ENCODE data around the gene L2HGDH. TPM values are rescaled to one million over a fixed set of nuclear protein-coding genes. Genes with fewer than 3 reads are reported as not detected.

Gene L2HGDH
- 1 to 10 TPM; 3.4 to 4.9 TPM for total RNA-seq

GRCh38 chr14:50311972-50312733 is at the start of gene L2HGDH, which contains the start of gene DMAC2L:
Gene L2HGDH, minus strand, starts transcription at chr14:50312229. Its CDS starts 79 bp downstream, at chr14:50312150.
Gene DMAC2L, plus strand, starts transcription at chr14:50312324. Its CDS starts 9,164 bp downstream, at chr14:50321488.
- TF ChIP-seq CTCF (IDR thresholded peaks at IDR 0.05) (peak in 2 of 7 experiments; percentile 40 to 41), POLR2A (IDR thresholded peaks at IDR 0.05) (peak; percentile 70 to 85 (median 81))
- intact Hi-C loops (cut with DNase I) = loop anchor here (10.0 kb wide), 1 partner anchor 463 kb away; no protein-coding TSS in a partner anchor
- Histone ChIP-seq H3K9me3 (no peaks in the 10 kb centered on the region), H3K4me1 (peaks cover 16% of the 10 kb centered on the region), H3K36me3 (replicated peaks in 1 of 2; ENCODE audit: insufficient read depth in 1 of 2, low read depth in 2 of 2) (no peaks in the 10 kb centered on the region), H3K27ac (peak within 1 kb of the TSS; percentile 91 to 96 (median 95)), H3K4me3 (peak within 1 kb of the TSS; percentile 29 to 55), H3K27me3 (no peaks in the 10 kb centered on the region)
- 0 to 1% methylated on average over 22 to 78 of the region's 83 CpGs for WGBS, 2 donors
- DNase-seq (peak; percentile 92 to 95 (median 93)), ATAC-seq (peak; percentile 97)

GRCh38 chr14:50360851-50361250 is 48.8 kb upstream of the L2HGDH start:
- ATAC-seq (no peak), DNase-seq (no peak)
- intact Hi-C loops (cut with DNase I) = no loop called here
- Histone ChIP-seq H3K4me1 (peaks cover 25% of the 10 kb centered on the region), H3K27me3 (no peaks in the 10 kb centered on the region), H3K9me3 (no peaks in the 10 kb centered on the region), H3K36me3 (replicated peaks in 1 of 2; ENCODE audit: insufficient read depth in 1 of 2, low read depth in 2 of 2) (no peaks in the 10 kb centered on the region), H3K4me3 (no peak overlapping the region), H3K27ac (no peak overlapping the region)
- no peak for TF ChIP-seq POLR2A (IDR thresholded peaks at IDR 0.05)
- TF ChIP-seq CTCF (IDR thresholded peaks at IDR 0.05) = no peak
- 80 to 91% methylated on average over 2 of the region's 2 CpGs for WGBS, 2 donors

GRCh38 chr14:50360093-50360492 is 48.1 kb upstream of the L2HGDH start:
- no peak overlapping the region for H3K4me3 ChIP-seq
- peaks cover 19% of the 10 kb centered on the region for H3K4me1 ChIP-seq
- no peak for ATAC-seq
- WGBS, 2 donors = 68 to 78% methylated on average over 3 of the region's 3 CpGs
- H3K27ac ChIP-seq = no peak overlapping the region
- H3K9me3 ChIP-seq = no peaks in the 10 kb centered on the region
- H3K36me3 ChIP-seq (replicated peaks in 1 of 2; ENCODE audit: insufficient read depth in 1 of 2, low read depth in 2 of 2) = no peaks in the 10 kb centered on the region
- DNase-seq = no peak
- TF ChIP-seq POLR2A (IDR thresholded peaks at IDR 0.05) (no peak), CTCF (IDR thresholded peaks at IDR 0.05) (no peak)
- intact Hi-C loops (cut with DNase I) = no loop called here
- no peaks in the 10 kb centered on the region for H3K27me3 ChIP-seq

- Histone ChIP-seq H3K4me1 (peaks cover 14% of the 10 kb centered on the region), H3K9me3 (no peaks in the 10 kb centered on the region), H3K36me3 (replicated peaks in 1 of 2; ENCODE audit: insufficient read depth in 1 of 2, low read depth in 2 of 2) (no peaks in the 10 kb centered on the region), H3K27ac (no peak overlapping the region), H3K27me3 (no peaks in the 10 kb centered on the region), H3K4me3 (no peak overlapping the region)
- TF ChIP-seq CTCF (IDR thresholded peaks at IDR 0.05) (no peak), POLR2A (IDR thresholded peaks at IDR 0.05) (no peak)
- ATAC-seq (no peak), DNase-seq (no peak)
- 18 to 22% methylated on average over 5 of the region's 5 CpGs for WGBS, 2 donors
- intact Hi-C loops (cut with DNase I) = no loop called here
Measured at GRCh38 chr14:50359631-50360030, 47.6 kb upstream of the L2HGDH start.
